KMS-11 (cell line): ENCODE results near the gene IQCE.

ENCODE experiments used
- H2AFZ ChIP-seq: fragments of 200-600 bp; sonication (generic); 2 replicates; pipeline ENCODE4 v1.6.1; 2016; ENCODE audit warnings: antibody characterized with exemption, mixed run types, low read depth
- H3K27ac ChIP-seq: fragments of 200-600 bp; sonication (generic); 2 replicates; pipeline ENCODE4 v1.6.1; 2016; ENCODE audit warnings: mild to moderate bottlenecking, mixed run types
- H3K27me3 ChIP-seq: fragments of 200-600 bp; sonication (generic); 2 replicates; pipeline ENCODE4 v1.6.1; 2017; ENCODE audit warnings: mild to moderate bottlenecking, low read depth, mixed run types, moderate library complexity; ENCODE audit not compliant: insufficient read depth
- H3K36me3 ChIP-seq: fragments of 200-600 bp; sonication (generic); 2 replicates; pipeline ENCODE4 v1.6.1; 2017; ENCODE audit warnings: mild to moderate bottlenecking, mixed run types; ENCODE audit not compliant: insufficient read depth
- H3K4me1 ChIP-seq: fragments of 200-600 bp; sonication (generic); 2 replicates; pipeline ENCODE4 v1.6.1; 2016; ENCODE audit warnings: mild to moderate bottlenecking, low read depth, mixed run types; ENCODE audit not compliant: poor library complexity, severe bottlenecking
- H3K4me2 ChIP-seq: fragments of 200-600 bp; sonication (generic); 2 replicates; pipeline ENCODE4 v1.7.0; 2016; ENCODE audit warnings: mild to moderate bottlenecking, mixed run types
- H3K4me3 ChIP-seq: fragments of 200-600 bp; sonication (generic); IDR thresholded peaks from 2 replicates; pipeline ENCODE4 v1.6.1; 2017; ENCODE audit warnings: low read depth, low read length, mixed read lengths; ENCODE audit not compliant: insufficient read depth
- H3K79me2 ChIP-seq: fragments of 200-600 bp; sonication (generic); 2 replicates; pipeline ENCODE4 v1.6.1; 2016; ENCODE audit warnings: low read depth, mixed run types; ENCODE audit not compliant: insufficient read depth
- H3K9ac ChIP-seq: fragments of 200-600 bp; sonication (generic); 2 replicates; pipeline ENCODE4 v1.6.1; 2016; ENCODE audit warnings: mild to moderate bottlenecking, mixed run types
- H4K20me1 ChIP-seq: fragments of 200-600 bp; sonication (generic); 2 replicates; pipeline ENCODE4 v1.6.1; 2016; ENCODE audit warnings: mild to moderate bottlenecking, mixed run types; ENCODE audit not compliant: insufficient read depth
- CTCF ChIP-seq: fragments of 200-600 bp; sonication (generic); conservative IDR thresholded peaks from 2 replicates; pipeline ENCODE4 v1.6.1; 2017; ENCODE audit warnings: low read depth, mild to moderate bottlenecking, antibody characterized with exemption, low read length, moderate library complexity, mixed read lengths

IQCE gene

GRCh38 chr7:2544541-2545188 is 14.1 kb upstream of the IQCE start:
- Histone ChIP-seq H4K20me1 (no peaks in the 10 kb centered on the region), H3K4me3 (no peak overlapping the region), H2AFZ (no peak overlapping the region), H3K27me3 (no peaks in the 10 kb centered on the region), H3K79me2 (no peaks in the 10 kb centered on the region), H3K4me1 (no peaks in the 10 kb centered on the region), H3K36me3 (no peaks in the 10 kb centered on the region), H3K9ac (no peak overlapping the region), H3K27ac (no peak overlapping the region), H3K4me2 (no peak overlapping the region)
- TF ChIP-seq CTCF: no peak

DNA sequence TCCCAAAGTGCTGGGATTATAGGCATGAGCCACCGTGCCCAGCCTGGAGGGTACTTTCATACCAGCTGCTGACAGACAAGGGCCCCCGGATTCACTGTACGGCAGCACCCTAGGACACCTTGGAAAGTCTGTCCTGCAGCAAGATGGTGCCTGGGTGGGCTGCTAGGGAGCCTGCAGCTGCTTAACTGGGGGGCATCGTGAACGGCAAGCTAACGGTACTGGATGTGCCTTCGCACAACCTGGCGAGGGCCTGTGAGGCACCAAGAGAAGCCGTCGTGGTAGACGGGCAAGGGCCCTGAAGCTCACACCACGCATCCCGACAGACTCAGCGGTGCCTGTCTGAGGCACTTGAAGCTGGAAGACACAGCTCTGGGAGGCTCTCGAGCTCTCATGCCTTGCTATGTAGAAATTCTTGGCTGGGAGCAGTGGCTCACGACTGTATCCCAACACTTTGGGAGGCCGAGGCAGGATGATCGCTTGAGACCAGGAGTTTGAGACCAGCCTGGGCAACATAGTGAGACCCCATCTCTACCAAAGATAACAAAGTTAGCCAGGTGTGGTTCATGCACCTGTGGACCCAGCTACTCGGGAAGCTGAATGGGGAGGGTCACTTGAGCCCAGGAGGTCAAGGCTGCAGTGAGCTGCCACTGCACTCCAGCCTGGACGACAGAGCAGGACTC is 12.9 kb upstream of the IQCE start:
- no peaks in the 10 kb centered on the region for H3K36me3 ChIP-seq

DNA sequence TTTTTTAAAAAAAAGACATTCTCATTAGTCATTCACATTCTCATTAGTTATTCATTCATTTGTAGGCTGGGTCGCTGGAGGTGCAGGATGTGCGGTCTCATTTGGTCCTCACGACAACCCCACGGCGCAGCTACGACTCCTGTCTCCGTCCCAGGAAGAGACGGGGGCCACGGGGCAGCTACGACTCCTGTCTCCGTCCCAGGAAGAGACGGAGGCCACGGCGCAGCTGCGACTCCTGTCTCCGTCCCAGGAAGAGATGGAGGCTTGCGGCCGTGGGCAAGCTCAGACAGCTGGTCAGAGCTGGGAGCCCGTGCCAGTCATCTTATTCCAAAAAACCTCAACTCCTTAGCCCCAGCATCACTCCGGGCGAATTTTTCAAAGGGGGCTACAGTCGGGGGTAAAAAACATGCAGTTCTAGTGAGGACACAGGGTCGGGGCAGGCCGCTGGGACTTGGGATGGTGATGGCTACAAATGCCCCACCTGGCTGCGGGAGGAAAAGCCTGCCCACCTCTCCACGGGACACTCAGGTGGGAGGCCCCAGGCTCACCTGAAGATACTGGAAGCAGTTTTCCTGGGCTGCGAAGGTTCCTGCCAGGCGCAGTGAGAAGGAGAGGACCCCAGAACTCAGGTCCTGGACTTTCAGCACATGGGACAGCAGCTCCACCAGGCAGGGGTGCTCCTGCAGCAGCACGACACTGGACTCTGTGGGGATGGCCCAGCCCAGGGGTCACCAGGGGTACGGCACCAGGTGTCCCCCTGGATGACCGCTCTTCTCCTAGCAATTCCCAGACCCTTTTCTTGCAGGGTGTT is 11.8 kb upstream of the IQCE start:
- Histone ChIP-seq H3K9ac (no peak overlapping the region), H3K4me2 (no peak overlapping the region), H3K4me1 (no peaks in the 10 kb centered on the region), H3K27ac (no peak overlapping the region), H3K79me2 (no peaks in the 10 kb centered on the region), H3K36me3 (no peaks in the 10 kb centered on the region), H3K4me3 (no peak overlapping the region), H3K27me3 (no peaks in the 10 kb centered on the region), H4K20me1 (no peaks in the 10 kb centered on the region), H2AFZ (no peak overlapping the region)
- TF ChIP-seq CTCF: no peak

More for the DNA sequence above, 12.9 kb upstream of the IQCE start:
- no peak overlapping the region for H3K9ac ChIP-seq
- no peaks in the 10 kb centered on the region for H3K4me1 ChIP-seq
- H3K79me2 ChIP-seq: no peaks in the 10 kb centered on the region
- H3K27ac ChIP-seq: no peak overlapping the region
- H2AFZ ChIP-seq: no peak overlapping the region
- H4K20me1 ChIP-seq: no peaks in the 10 kb centered on the region
- no peak for TF ChIP-seq CTCF
- H3K27me3 ChIP-seq: no peaks in the 10 kb centered on the region
- H3K4me3 ChIP-seq: no peak overlapping the region
- H3K4me2 ChIP-seq: no peak overlapping the region

DNA sequence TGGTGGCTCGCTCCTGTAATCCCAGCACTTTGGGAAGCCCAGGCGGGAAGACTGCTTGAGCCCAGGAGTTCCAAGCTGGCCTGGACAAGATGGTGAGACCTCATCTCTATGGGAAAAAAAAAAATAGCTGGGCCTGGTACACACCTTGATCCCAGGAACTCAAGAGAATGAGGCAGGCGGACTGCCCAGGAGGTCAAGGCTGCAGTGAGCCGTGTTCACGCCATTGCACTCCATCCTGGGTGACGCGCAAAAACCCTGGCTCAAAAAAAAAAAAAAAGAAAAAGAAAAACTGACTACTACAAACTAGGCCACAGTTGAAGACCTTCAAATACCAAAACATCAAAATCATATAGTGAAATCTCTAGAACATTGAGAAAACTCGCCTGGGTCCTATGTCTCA is 7.4 kb upstream of the IQCE start:
- Histone ChIP-seq H3K9ac (no peak overlapping the region), H3K36me3 (no peaks in the 10 kb centered on the region), H3K4me3 (no peak overlapping the region), H2AFZ (no peak overlapping the region), H3K27ac (no peak overlapping the region), H4K20me1 (no peaks in the 10 kb centered on the region), H3K4me2 (no peak overlapping the region), H3K27me3 (no peaks in the 10 kb centered on the region), H3K4me1 (peaks cover 18% of the 10 kb centered on the region), H3K79me2 (peaks cover 12% of the 10 kb centered on the region; the same call in 1 of the 2 replicates)
- no peak for TF ChIP-seq CTCF
